Sigmoid colon (tissue), 7 donors: ENCODE measurements around the gene FIBCD1. TPM values are rescaled to one million over a fixed set of nuclear protein-coding genes. Genes with fewer than 3 reads are reported as not detected.
A peak's percentile ranks its signal among the peaks of the same experiment; 100 is the strongest.

Experiments used
- DNase-seq: peaks from one replicate; pipeline ENCODE4 v3.0.0-alpha.2; 2019
- H3K27ac ChIP-seq, 4 donors: fragments of 200-600 bp; sonication (generic); one replicate each; pipeline ENCODE4 v1.5.1; 2016 to 2019; ENCODE audit warnings: mild to moderate bottlenecking in 1 of 4
- H3K27me3 ChIP-seq, 3 donors: fragments of 200-600 bp; sonication (generic); one replicate each; pipeline ENCODE4 v1.5.1; 2019; ENCODE audit warnings: mild to moderate bottlenecking in 1 of 3
- H3K36me3 ChIP-seq, 4 donors: fragments of 200-600 bp; sonication (generic); one replicate each; pipeline ENCODE4 v1.5.1; 2016 to 2019
- H3K4me1 ChIP-seq, 4 donors: fragments of 200-600 bp; sonication (generic); one replicate each; pipeline ENCODE4 v1.5.1; 2017 to 2019
- H3K4me3 ChIP-seq, 4 donors: fragments of 200-600 bp; sonication (generic); one replicate each; pipeline ENCODE4 v1.5.1; 2017 to 2019; ENCODE audit warnings: mild to moderate bottlenecking in 2 of 4, moderate library complexity in 1 of 4
- H3K9me3 ChIP-seq, 4 donors: fragments of 200-600 bp in 3 of 4; sonication (generic) in 3 of 4; one replicate each; pipeline versions ENCODE4 v1.5.1 to v1.6.1; 2013 to 2019
- CTCF ChIP-seq, 4 experiments: fragments of 450-650 bp in 3 of 4; fragments of 200-600 bp in 1 of 4; IDR thresholded peaks; one replicate each; pipeline ENCODE4 v1.5.1; 2016 to 2019; ENCODE audit warnings: antibody characterized with exemption in 4 of 4, mild to moderate bottlenecking in 3 of 4, moderate library complexity in 2 of 4
- EP300 ChIP-seq, 4 donors: sonication (generic); formaldehyde crosslinking; IDR thresholded peaks; one replicate each; pipeline ENCODE4 v1.6.1; 2017; ENCODE audit warnings: antibody characterized with exemption in 4 of 4
- POLR2A ChIP-seq, 2 donors: fragments of 450-650 bp; IDR thresholded peaks; one replicate each; pipeline ENCODE4 v1.6.1; 2016; ENCODE audit warnings: antibody characterized with exemption in 2 of 2, mild to moderate bottlenecking in 2 of 2, moderate library complexity in 2 of 2
- POLR2AphosphoS5 ChIP-seq, 4 donors: sonication (generic); formaldehyde crosslinking; IDR thresholded peaks; one replicate each; pipeline ENCODE4 v1.6.1; 2017; ENCODE audit warnings: antibody characterized with exemption in 4 of 4
- WGBS, 2 donors: extraction: QIAGEN DNeasy Blood & Tissue Kit; methylation state at CpG; one replicate each; pipeline ENCODE4 v1.1.7; 2013; 5-methylcytosine and 5-hydroxymethylcytosine counted together
- intact Hi-C: fragments of 100-400 bp; cut with DNase I; formaldehyde crosslinking; loops from one replicate; pipeline ENCODE4 v1.15.1; 2023
- polyA plus RNA-seq, 3 donors: library from polyadenylated mRNA; stranded (reverse); fragments of 200-250 nt; gene quantifications; one replicate each; pipeline ENCODE4 v1.2.3, GENCODE V29; 2013
- total RNA-seq, 4 donors: library from RNA; depleted of rRNA; stranded (reverse); fragments of >200 nt; gene quantifications; one replicate each; pipeline ENCODE4 v1.1.0, GENCODE V29; 2016
- donor health status: healthy with polysubstance abuse.
- donor health status: Bipolar disorder and iron deficiency.
- donor health status: healthy.

Gene FIBCD1
- total and polyA plus RNA-seq, 7 donors = 0.36 to 11.9 (median 10.6) TPM; not detected in 3

- DNase-seq = peak; percentile 35
- Histone ChIP-seq H3K27me3 (no peaks in the 10 kb centered on the region), H3K36me3 (peaks cover 17 to 42% (median 29%) of the 10 kb centered on the region in 4 donors), H3K4me1 (peaks cover 0 to 84% (median 77%) of the 10 kb centered on the region in 4 donors), H3K4me3 (no peak overlapping the region), H3K27ac (peak overlapping the region; percentile 38 to 95 (median 92)), H3K9me3 (no peaks in the 10 kb centered on the region)
- no peak for TF ChIP-seq CTCF (IDR thresholded peaks at IDR 0.05)
- TF ChIP-seq POLR2AphosphoS5 (IDR thresholded peaks at IDR 0.05) = no peak
- TF ChIP-seq POLR2A (IDR thresholded peaks at IDR 0.05) = no peak
- intact Hi-C loops = no loop called here
- 79 to 83% methylated on average over 8 of the region's 8 CpGs for WGBS, 2 donors
Observed at GRCh38 chr9:130854092-130854491, 85.0 kb downstream of the FIBCD1 start.

- intact Hi-C loops = no loop called here
- H3K27ac ChIP-seq = peak overlapping the region; percentile 89 to 95 (median 93)
Observed at GRCh38 chr9:130852801-130853200, 86.2 kb downstream of the FIBCD1 start.

More at GRCh38 chr9:130852801-130853200, 86.2 kb downstream of the FIBCD1 start:
- TF ChIP-seq POLR2A (IDR thresholded peaks at IDR 0.05) (no peak), EP300 (IDR thresholded peaks at IDR 0.05) (no peak), POLR2AphosphoS5 (IDR thresholded peaks at IDR 0.05) (no peak), CTCF (IDR thresholded peaks at IDR 0.05) (no peak)
- Histone ChIP-seq H3K4me1 (peaks cover 0 to 84% (median 76%) of the 10 kb centered on the region in 4 donors), H3K27me3 (no peaks in the 10 kb centered on the region), H3K9me3 (no peaks in the 10 kb centered on the region), H3K36me3 (peaks cover 17 to 39% (median 29%) of the 10 kb centered on the region in 4 donors), H3K4me3 (no peak overlapping the region)
- 89% methylated on average over 7 of the region's 7 CpGs for WGBS, 2 donors
- DNase-seq = peak; percentile 63

Other genes starting within 250 kb of the FIBCD1 start
- 10 to 100 TPM in 3 of 4 donors, 1 to 10 TPM in 1; 8.6 to 19.3 (median 15.1) TPM for gene EXOSC2, start 245.5 kb downstream of the FIBCD1 start, total RNA-seq
- gene EXOSC2, start 245.5 kb downstream of the FIBCD1 start, polyA plus RNA-seq = 10 to 100 TPM in 1 of 3 donors, 1 to 10 TPM in 2; 6.6 to 24.1 (median 9.5) TPM
- 100 to 1,000 TPM in 2 of 4 donors, 10 to 100 TPM in 2; 69.6 to 127 (median 101) TPM for gene ABL1, start 104.0 kb downstream of the FIBCD1 start, total RNA-seq
- 10 to 100 TPM; 24.5 to 50.0 (median 31.8) TPM for gene ABL1, start 104.0 kb downstream of the FIBCD1 start, polyA plus RNA-seq
- gene QRFP, start 42.4 kb downstream of the FIBCD1 start, total RNA-seq = not detected
- gene QRFP, start 42.4 kb downstream of the FIBCD1 start, polyA plus RNA-seq = under 1 TPM in 1 of 3 donors, not detected in 2; 0.20 TPM
- gene LAMC3, start 69.9 kb upstream of the FIBCD1 start, total RNA-seq = under 1 TPM in 3 of 4 donors, not detected in 1; under 0.01 to 0.55 (median 0.14) TPM
- gene LAMC3, start 69.9 kb upstream of the FIBCD1 start, polyA plus RNA-seq = 1 to 10 TPM in 1 of 3 donors, under 1 TPM in 1, not detected in 1; 0.46 to 1.4 TPM
- gene AIF1L, start 157.3 kb upstream of the FIBCD1 start, total RNA-seq = 10 to 100 TPM in 1 of 4 donors, 1 to 10 TPM in 3; 2.5 to 11.6 (median 3.9) TPM
- 1 to 10 TPM; 2.4 to 3.9 (median 3.2) TPM for gene AIF1L, start 157.3 kb upstream of the FIBCD1 start, polyA plus RNA-seq
- gene NUP214, start 186.3 kb upstream of the FIBCD1 start, total RNA-seq = 10 to 100 TPM; 28.5 to 87.5 (median 38.9) TPM
- 10 to 100 TPM in 2 of 3 donors, 1 to 10 TPM in 1; 9.2 to 22.0 (median 21.0) TPM for gene NUP214, start 186.3 kb upstream of the FIBCD1 start, polyA plus RNA-seq